HG03175 (cell line): ENCODE results near the gene DENND1A.
"Not testable (repeated sequence)": the region's sequence is repeated elsewhere in the genome, so short reads cannot be mapped to it uniquely, and the experiment has no call there.

Experiments
- ATAC-seq: cut with Tn5 transposase; IDR thresholded peaks from one replicate; pipeline ENCODE4 v1.9.1; 2021; ENCODE audit warnings: mild to moderate bottlenecking, moderate library complexity; ENCODE audit not compliant: unreplicated experiment

The DENND1A gene

GRCh38 chr9:123828449-123828848 lies 101.5 kb downstream of the DENND1A start:
- no peak for ATAC-seq

- ATAC-seq = no peak
These were observed 104.4 kb downstream of the DENND1A start for GRCh38 chr9:123825342-123826060.

- no peak for ATAC-seq
These were observed 106.6 kb downstream of the DENND1A start for GRCh38 chr9:123823194-123823947.

- no peak for ATAC-seq
These were observed 108.3 kb downstream of the DENND1A start for GRCh38 chr9:123821619-123822018.

- no peak for ATAC-seq
These were observed 109.8 kb downstream of the DENND1A start for GRCh38 chr9:123820139-123820538.

- ATAC-seq = no peak
These were observed 113.0 kb downstream of the DENND1A start for GRCh38 chr9:123816817-123817472.

GRCh38 chr9:123815856-123816255 lies 114.1 kb downstream of the DENND1A start:
- not testable (repeated sequence) for ATAC-seq

- ATAC-seq = no peak
These were observed 115.4 kb downstream of the DENND1A start for GRCh38 chr9:123814496-123814895.

- no peak for ATAC-seq
These were observed 116.9 kb downstream of the DENND1A start for GRCh38 chr9:123812984-123813383.

GRCh38 chr9:123807251-123807650 lies 122.7 kb downstream of the DENND1A start:
- ATAC-seq = no peak

GRCh38 chr9:123806829-123807228 lies 123.1 kb downstream of the DENND1A start:
- ATAC-seq = no peak

GRCh38 chr9:123798195-123798594 lies 131.7 kb downstream of the DENND1A start:
- no peak for ATAC-seq

GRCh38 chr9:123796618-123797484 lies 133.1 kb downstream of the DENND1A start:
- ATAC-seq = no peak

- ATAC-seq = no peak
These were observed 133.8 kb downstream of the DENND1A start for GRCh38 chr9:123796094-123796493.

GRCh38 chr9:123795336-123795735 lies 134.6 kb downstream of the DENND1A start:
- ATAC-seq = no peak

- ATAC-seq = no peak
These were observed 137.4 kb downstream of the DENND1A start for GRCh38 chr9:123792501-123792900.

- ATAC-seq = no peak
These were observed 140.2 kb downstream of the DENND1A start for GRCh38 chr9:123789554-123790292.

GRCh38 chr9:123787416-123787815 lies 142.5 kb downstream of the DENND1A start:
- no peak for ATAC-seq

GRCh38 chr9:123784518-123784917 lies 145.4 kb downstream of the DENND1A start:
- ATAC-seq = no peak

- ATAC-seq = no peak
These were observed 151.6 kb downstream of the DENND1A start for GRCh38 chr9:123778232-123778902.
